G401 (cell line): ENCODE measurements around the gene CAPNS1. TPM values are rescaled to one million over a fixed set of nuclear protein-coding genes. Genes with fewer than 3 reads are reported as not detected.

Experiments
- DNase-seq: peaks from one replicate; pipeline ENCODE4 v3.0.0-alpha.2; 2015; ENCODE audit warnings: low spot score
- in situ Hi-C: cut with HindIII; loops from 2 replicates; pipeline ENCODE4 v1.10.0; 2016; ENCODE audit warnings: low sequenced_read_pairs, mixed read lengths
- total RNA-seq: library from RNA; depleted of rRNA; stranded (reverse); fragments of >200 nt; shearing (Covaris generic); gene quantifications from 2 replicates; pipeline ENCODE4 v1.2.3, GENCODE V29; 2014; rRNA removed

Gene CAPNS1
- 266 and 370 TPM in 2 replicates for total RNA-seq

DNA sequence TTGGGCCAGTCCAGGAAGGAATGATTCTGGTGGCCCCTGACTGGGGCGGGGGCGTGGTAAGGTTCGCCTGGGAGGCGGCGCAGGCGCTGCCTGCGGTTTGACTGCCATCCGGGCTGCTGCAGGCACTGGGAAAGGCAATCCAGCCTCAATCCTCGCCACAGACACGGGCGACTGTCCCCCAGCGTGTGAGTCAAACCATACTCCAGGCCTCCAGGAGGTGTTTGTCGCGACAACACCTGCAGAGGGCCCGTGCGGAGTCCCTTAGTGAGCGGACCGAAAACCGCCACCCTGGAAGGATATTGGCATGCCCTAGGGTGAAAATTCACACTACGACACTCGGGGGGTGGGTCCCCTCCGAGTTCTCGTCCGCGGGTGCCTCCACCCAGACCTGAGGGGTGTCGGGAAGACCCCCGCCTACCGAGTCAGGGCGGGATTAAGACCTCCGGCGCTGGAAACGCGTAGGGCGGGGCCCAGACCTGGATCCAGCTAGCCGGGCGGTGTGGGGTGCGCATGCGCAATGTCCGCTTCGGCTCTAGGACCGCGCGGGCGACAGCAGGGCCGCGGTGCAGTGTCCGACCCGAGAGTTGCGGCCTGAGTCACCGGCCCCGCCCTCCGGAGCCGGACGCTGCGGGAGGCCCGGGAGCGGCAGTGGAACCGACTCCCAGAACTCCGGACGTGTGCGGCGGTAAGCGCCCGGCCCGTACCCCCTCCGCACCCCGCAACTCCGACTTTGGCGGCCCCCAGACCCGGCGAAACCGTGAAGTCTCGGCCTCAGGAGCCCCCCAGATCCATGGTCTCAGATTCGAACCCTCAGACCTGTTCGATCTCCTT is at the start of gene CAPNS1:
Gene CAPNS1, plus strand, starts transcription at position 594 of the 831 bp plus-strand sequence. CDS start 946 bp downstream, outside the sequence.
- in situ Hi-C loops, result no loop called here
- peak; percentile 97 for DNase-seq

DNA sequence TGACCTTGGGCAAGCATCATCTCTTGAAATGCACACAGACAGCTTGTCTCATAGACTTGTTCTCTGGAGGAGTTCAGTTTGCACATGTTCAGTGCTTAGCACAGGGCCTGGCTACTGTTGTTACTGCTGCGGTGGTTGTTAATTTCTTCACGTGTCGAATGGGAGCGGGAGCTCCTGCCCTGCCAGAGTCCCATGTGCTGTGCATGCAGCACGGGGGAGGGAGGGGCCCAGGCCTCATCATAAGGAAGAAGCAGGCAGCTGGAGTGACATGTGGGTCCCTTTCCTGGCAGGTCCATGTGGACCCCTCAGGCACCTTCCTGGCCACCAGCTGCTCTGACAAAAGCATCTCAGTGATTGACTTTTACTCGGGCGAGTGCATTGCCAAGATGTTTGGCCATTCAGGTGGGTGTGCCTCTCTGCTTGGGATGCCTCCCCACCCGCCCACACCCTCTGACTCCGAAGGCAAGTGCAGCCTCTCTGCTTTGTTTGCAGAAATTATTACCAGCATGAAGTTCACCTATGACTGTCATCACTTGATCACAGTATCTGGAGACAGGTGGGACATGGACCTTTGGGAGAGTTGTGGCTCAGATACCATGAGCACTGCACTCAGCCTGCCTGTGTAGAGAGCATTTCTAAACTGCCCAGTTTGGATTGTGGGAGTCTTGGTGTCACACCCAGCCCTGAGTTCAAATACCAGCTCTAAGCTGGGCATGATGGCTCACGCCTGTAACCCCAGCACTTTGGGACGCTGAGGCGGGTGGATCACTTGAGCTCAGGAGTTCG is 48.8 kb upstream of the CAPNS1 start:
- in situ Hi-C loops, result no loop called here

GRCh38 chr19:36092566-36092965 is 47.3 kb upstream of the CAPNS1 start:
- in situ Hi-C loops, result no loop called here

More for the DNA sequence above, 48.8 kb upstream of the CAPNS1 start:
- no peak for DNase-seq

GRCh38 chr19:36093146-36093662 is 46.7 kb upstream of the CAPNS1 start:
- in situ Hi-C loops, result no loop called here
- no peak for DNase-seq

More at GRCh38 chr19:36092566-36092965, 47.3 kb upstream of the CAPNS1 start:
- no peak for DNase-seq

DNA sequence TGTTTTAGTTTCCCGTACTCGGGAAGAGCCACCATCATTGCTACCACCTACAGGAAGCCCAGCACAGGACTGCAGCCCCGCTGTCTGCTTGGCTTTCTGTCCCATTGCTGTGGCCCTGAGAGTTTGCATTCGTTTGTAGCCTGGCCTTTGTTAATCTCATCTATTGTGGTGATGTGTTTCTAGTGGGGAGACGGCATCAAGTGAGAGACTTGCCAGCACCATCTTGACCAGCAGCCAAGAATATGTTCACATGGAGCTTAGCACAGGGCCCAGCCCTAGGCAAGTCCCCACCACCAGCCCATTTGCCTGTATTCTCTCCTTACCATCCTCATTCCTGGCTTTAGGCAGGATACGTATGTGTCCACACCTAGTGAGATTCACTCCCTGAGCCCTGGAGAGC is 46.2 kb upstream of the CAPNS1 start:
- in situ Hi-C loops, result no loop called here
- peak; percentile 69 for DNase-seq

- in situ Hi-C loops, result no loop called here
- peak; percentile 14 for DNase-seq
Measured at GRCh38 chr19:36097036-36097435, 42.8 kb upstream of the CAPNS1 start.

DNA sequence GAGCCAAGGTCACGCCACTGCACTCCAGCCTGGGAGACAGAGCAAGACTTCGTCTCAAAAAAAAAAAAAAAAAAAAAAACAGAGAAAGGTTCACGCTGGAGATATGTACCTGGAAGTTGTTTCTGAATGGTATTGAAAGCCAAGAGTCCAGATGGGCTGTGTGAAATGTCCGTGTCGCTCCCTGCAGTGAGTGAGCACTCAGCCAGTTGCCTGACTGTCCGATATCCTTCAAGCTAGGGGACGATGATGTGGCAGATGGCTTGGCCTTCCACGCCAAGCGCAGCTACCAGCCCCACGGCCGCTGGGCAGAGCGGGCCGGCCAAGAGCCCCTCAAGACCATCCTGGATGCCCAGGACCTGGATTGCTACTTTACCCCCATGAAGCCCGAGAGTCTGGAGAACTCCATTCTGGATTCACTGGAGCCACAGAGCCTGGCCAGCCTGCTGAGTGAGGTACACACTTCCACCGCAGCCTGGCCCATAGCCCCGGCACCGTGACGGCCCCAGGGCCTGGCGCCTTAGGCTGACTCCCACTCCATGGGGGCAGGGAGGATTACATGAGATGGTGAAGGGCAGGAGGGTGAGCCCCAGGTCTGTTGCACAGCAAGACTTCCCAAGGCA is 40.6 kb upstream of the CAPNS1 start:
- DNase-seq, result peak; percentile 93
- in situ Hi-C loops, result no loop called here

GRCh38 chr19:36100476-36100875 is 39.4 kb upstream of the CAPNS1 start:
- in situ Hi-C loops, result no loop called here
- DNase-seq, result peak; percentile 85

GRCh38 chr19:36101550-36102327 is 38.1 kb upstream of the CAPNS1 start:
- peak; percentile 37 for DNase-seq
- in situ Hi-C loops, result no loop called here

- DNase-seq, result no peak
- in situ Hi-C loops, result no loop called here
Measured at GRCh38 chr19:36103040-36103626, 36.7 kb upstream of the CAPNS1 start.

- in situ Hi-C loops, result no loop called here
- DNase-seq, result no peak
Measured at GRCh38 chr19:36103842-36104552, 35.9 kb upstream of the CAPNS1 start.

GRCh38 chr19:36106441-36106840 is 33.4 kb upstream of the CAPNS1 start:
- DNase-seq, result no peak
- in situ Hi-C loops, result no loop called here

DNA sequence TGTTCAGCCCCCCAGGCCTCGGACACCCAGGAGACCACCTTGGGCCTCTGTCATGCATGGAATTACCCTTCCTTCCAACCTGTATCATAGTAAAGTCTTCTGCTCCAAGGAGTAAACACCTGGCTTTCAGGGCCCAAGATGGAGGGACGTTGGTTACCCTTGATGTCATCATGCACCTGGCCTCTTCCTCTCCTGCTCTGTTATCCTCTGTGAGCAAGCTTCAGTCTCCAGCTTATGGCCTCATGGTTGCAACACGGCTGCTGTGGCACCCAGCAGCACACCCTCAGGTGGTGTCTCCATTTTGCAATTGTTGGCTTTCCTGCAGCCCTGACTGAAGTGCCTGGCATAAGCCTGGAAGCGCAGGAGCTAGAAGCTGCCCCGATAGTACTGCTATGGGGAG is 32.9 kb upstream of the CAPNS1 start:
- no peak for DNase-seq
- in situ Hi-C loops, result no loop called here

DNA sequence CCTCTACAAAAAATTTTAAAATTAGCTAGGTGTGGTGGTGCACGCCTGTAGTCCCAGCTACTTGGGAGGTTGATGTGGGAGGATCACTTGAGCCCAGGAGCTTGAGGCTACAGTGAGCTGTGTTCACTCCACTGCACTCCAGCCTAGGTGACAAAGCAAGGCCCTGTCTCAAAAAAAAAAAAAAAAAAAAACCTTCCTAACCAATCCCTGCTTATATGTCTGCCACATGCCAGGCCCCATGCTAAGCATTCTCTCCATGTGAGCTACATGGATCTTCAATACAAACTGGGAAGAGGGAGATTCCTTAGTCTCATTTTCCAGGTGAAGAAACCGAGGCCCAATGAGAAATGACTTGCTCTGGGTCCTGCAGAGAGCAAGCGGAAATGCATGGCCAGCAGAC is 31.2 kb upstream of the CAPNS1 start:
- in situ Hi-C loops, result no loop called here
- DNase-seq, result no peak

- no peak for DNase-seq
- in situ Hi-C loops, result no loop called here
Measured at GRCh38 chr19:36110487-36111199, 29.2 kb upstream of the CAPNS1 start, which contains the start of gene OVOL3. OVOL3 (plus strand) TSS chr19:36111143; CDS start chr19:36111203, 60 bp downstream.

- no peak for DNase-seq
- in situ Hi-C loops, result no loop called here
Measured at GRCh38 chr19:36111200-36111539, 28.7 kb upstream of the CAPNS1 start.

DNA sequence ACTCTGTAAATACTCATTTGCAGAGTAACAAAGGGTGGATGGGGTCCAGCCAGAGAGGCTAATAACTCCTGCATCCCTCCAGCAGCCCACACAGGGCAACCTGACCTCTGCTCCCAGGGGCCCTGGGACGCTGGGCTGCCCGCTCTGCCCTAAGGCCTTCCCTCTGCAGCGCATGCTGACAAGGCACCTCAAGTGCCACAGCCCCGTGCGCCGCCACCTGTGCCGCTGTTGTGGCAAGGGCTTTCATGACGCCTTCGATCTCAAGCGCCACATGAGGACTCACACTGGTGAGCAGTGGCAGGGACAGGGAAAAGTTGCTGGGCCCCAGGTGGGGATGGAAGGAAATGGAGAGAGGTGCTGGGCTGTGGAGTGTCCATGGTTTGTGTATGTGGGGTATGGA is 27.2 kb upstream of the CAPNS1 start:
- in situ Hi-C loops, result no loop called here

More for the DNA sequence above, 27.2 kb upstream of the CAPNS1 start:
- no peak for DNase-seq
